ENCODE measurements around the gene FGF3. TPM values are rescaled to one million over a fixed set of nuclear protein-coding genes. Genes with fewer than 3 reads are reported as not detected.

The FGF3 gene
- total RNA-seq, 1 donor from 2014 or later: not detected

DNA sequence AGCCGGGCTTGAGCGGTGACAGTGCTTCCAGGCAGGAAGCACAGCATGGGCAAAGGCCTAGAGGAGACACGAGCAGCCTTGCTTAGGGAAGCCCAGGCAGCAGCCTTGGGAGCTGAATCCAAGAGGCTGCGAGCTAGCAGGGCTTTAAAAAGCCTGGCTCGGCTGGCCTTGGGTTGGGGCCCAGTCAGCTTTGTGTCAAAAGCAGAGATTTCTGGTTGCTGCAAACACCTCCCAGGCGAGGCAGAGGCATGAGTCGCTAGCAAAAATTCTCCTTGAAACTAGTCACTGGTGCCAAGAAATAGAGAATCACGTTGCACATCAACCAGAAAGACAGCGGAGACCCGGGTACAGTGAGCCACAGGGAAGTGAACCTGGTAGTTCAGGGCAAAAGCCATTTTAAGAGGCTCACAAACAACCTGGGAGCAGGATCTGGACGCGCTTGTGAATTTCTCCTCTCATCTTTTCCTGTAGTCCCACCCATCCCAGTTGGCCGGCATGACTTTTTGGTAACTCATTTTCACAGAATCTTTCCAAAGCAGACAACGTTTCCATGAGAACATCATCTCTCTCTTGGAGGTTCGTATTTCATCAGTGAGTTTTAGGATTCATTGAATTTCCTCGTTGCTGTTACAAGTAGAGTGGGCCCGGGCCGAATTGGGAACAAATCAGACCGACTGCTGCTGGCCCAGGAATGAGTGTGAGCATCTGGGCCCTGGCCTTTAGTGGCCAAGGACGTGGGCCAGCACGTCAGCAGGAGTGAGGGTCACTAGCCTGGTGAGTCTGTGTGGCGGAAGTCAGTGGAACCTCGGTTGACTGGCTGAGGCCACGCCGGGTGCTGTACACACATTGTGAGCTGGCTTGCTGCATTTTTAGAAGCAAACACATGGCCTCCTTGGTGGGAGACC, 27.7 kb downstream of the FGF3 start:
- H4K20me1 ChIP-seq (ENCODE audit: low read depth): no peaks in the 10 kb centered on the region
- no peak overlapping the region for H3K4me2 ChIP-seq
- no peaks in the 10 kb centered on the region for H3K79me2 ChIP-seq (ENCODE audit: low read depth)
- no peak for DNase-seq (ENCODE audit: low spot score)
- no peaks in the 10 kb centered on the region for H3K36me3 ChIP-seq
- Mint-ChIP-seq H3K4me1 (peaks cover 4% of the 10 kb centered on the region), H3K9me3 (peaks cover 3% of the 10 kb centered on the region), H3K27ac (no peak overlapping the region), H3K27me3 (ENCODE audit: insufficient read depth, low read depth) (no peaks in the 10 kb centered on the region), H3K4me3 (no peak overlapping the region), H3K36me3 (no peaks in the 10 kb centered on the region)
- no peak for TF ChIP-seq EZH2phosphoT487 (IDR thresholded peaks at IDR 0.05)
- TF ChIP-seq, protein P1, sequence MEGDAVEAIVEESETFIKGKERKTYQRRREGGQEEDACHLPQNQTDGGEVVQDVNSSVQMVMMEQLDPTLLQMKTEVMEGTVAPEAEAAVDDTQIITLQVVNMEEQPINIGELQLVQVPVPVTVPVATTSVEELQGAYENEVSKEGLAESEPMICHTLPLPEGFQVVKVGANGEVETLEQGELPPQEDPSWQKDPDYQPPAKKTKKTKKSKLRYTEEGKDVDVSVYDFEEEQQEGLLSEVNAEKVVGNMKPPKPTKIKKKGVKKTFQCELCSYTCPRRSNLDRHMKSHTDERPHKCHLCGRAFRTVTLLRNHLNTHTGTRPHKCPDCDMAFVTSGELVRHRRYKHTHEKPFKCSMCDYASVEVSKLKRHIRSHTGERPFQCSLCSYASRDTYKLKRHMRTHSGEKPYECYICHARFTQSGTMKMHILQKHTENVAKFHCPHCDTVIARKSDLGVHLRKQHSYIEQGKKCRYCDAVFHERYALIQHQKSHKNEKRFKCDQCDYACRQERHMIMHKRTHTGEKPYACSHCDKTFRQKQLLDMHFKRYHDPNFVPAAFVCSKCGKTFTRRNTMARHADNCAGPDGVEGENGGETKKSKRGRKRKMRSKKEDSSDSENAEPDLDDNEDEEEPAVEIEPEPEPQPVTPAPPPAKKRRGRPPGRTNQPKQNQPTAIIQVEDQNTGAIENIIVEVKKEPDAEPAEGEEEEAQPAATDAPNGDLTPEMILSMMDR (IDR thresholded peaks at IDR 0.05): no peak
- no peak for TF ChIP-seq EZH2 (IDR thresholded peaks at IDR 0.05)
- H3K27me3 ChIP-seq: no peaks in the 10 kb centered on the region
- no peak overlapping the region for H3K27ac ChIP-seq
- H3K9ac ChIP-seq: no peak overlapping the region
- H3K4me3 ChIP-seq: no peak overlapping the region
- no peaks in the 10 kb centered on the region for H3K4me1 ChIP-seq
- H2AFZ ChIP-seq (replicated peaks): no peak overlapping the region
- no peaks in the 10 kb centered on the region for H3K9me3 ChIP-seq (ENCODE audit: low read depth)
- no peaks in the 10 kb centered on the region for H3F3A ChIP-seq (ENCODE audit: low read depth)

DNA sequence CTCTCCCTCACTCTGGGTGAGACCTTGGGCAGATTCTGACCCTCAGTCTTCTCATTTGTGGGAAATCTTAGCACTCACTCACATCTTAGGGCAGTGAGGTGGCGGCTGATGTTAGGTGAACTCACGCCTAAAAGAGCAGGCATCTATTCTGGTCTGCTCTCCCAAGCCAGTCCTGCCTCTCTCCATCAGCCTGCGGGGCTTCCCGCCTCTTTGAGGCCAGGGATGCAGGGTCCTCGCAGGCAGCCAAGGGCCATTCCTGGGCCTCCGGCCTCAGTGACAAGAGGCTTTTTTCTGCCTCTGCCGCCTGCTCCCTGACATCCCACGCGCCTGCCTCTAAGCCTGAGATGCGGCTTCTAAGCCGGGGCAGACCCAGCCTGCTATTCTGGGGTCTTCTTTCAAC, 30.3 kb downstream of the FGF3 start:
- Histone ChIP-seq H3K9ac (no peak overlapping the region), H3K79me2 (ENCODE audit: low read depth) (no peaks in the 10 kb centered on the region), H3K27me3 (no peaks in the 10 kb centered on the region), H4K20me1 (ENCODE audit: low read depth) (no peaks in the 10 kb centered on the region), H3K27ac (no peak overlapping the region), H3K36me3 (no peaks in the 10 kb centered on the region), H3K9me3 (ENCODE audit: low read depth) (no peaks in the 10 kb centered on the region), H3K4me2 (no peak overlapping the region), H3K4me1 (no peaks in the 10 kb centered on the region), H3K4me3 (no peak overlapping the region), H2AFZ (replicated peaks) (peak overlapping the region; percentile 34), H3F3A (ENCODE audit: low read depth) (no peaks in the 10 kb centered on the region)
- Mint-ChIP-seq H3K4me1 (peaks cover 4% of the 10 kb centered on the region), H3K4me3 (no peak overlapping the region), H3K36me3 (no peaks in the 10 kb centered on the region), H3K27me3 (ENCODE audit: insufficient read depth, low read depth) (peaks cover 5% of the 10 kb centered on the region), H3K27ac (no peak overlapping the region), H3K9me3 (peaks cover 3% of the 10 kb centered on the region)
- no peak for DNase-seq (ENCODE audit: low spot score)
- TF ChIP-seq, protein P1 (IDR thresholded peaks at IDR 0.05): no peak

DNA sequence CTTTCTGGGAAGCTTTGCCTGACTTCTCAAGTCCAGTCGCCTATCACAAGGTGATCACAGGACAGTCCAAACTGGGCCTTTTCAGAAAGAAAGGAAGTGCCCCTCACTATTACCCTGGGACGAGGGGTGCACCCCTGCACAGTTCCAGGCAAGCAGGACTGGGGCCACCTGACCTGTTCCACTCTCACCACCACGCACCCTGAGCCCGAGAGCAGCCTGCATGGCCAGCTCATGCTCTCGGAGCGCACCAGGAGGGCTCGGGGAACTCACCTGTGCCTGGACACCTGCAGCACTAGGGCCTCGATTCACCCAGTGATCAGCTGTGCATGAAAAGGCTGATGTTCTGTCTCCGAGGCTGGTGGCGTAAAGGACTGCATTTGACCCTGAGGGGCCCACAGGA, 31.3 kb downstream of the FGF3 start:
- Mint-ChIP-seq H3K4me3 (no peak overlapping the region), H3K36me3 (no peaks in the 10 kb centered on the region), H3K27me3 (ENCODE audit: insufficient read depth, low read depth) (peaks cover 5% of the 10 kb centered on the region), H3K9me3 (peaks cover under 1% of the 10 kb centered on the region), H3K27ac (no peak overlapping the region), H3K4me1 (peaks cover 4% of the 10 kb centered on the region)
- no peaks in the 10 kb centered on the region for H3K27me3 ChIP-seq
- H3K36me3 ChIP-seq: no peaks in the 10 kb centered on the region
- H3K9me3 ChIP-seq (ENCODE audit: low read depth): no peaks in the 10 kb centered on the region
- TF ChIP-seq EZH2 (IDR thresholded peaks at IDR 0.05): no peak
- no peak for TF ChIP-seq EZH2phosphoT487 (IDR thresholded peaks at IDR 0.05)
- TF ChIP-seq, protein P1 (IDR thresholded peaks at IDR 0.05): no peak
- no peak overlapping the region for H2AFZ ChIP-seq (replicated peaks)
- no peaks in the 10 kb centered on the region for H3K79me2 ChIP-seq (ENCODE audit: low read depth)
- no peaks in the 10 kb centered on the region for H3F3A ChIP-seq (ENCODE audit: low read depth)
- H3K9ac ChIP-seq: no peak overlapping the region
- no peak overlapping the region for H3K27ac ChIP-seq
- H3K4me1 ChIP-seq: no peaks in the 10 kb centered on the region
- H4K20me1 ChIP-seq (ENCODE audit: low read depth): no peaks in the 10 kb centered on the region
- H3K4me2 ChIP-seq: no peak overlapping the region
- H3K4me3 ChIP-seq: no peak overlapping the region
- DNase-seq (ENCODE audit: low spot score): no peak

All from neural progenitor cell (in vitro differentiated cells).